Effector memory CD8-positive, alpha-beta T cell (primary cell): ENCODE results near the gene CDH6.
"Not testable (repeated sequence)": the region's sequence is repeated elsewhere in the genome, so short reads cannot be mapped to it uniquely, and the experiment has no call there.

Experiments used
- ATAC-seq: fragments of 150-1000 bp; cut with Tn5 transposase; replicated peaks from 2 replicates; pipeline ENCODE4 v1.10.0; 2021; ENCODE audit warnings: mild to moderate bottlenecking, moderate library complexity
- DNase-seq, 3 experiments: peaks; one replicate each; pipeline ENCODE4 v3.0.0; 2021
- H3K27ac Mint-ChIP-seq, 2 donors: one replicate each; pipeline ENCODE4 v1.8.0; 2022; ENCODE audit warnings: mild to moderate bottlenecking in 2 of 2, mixed read lengths in 2 of 2, moderate library complexity in 2 of 2
- H3K27me3 Mint-ChIP-seq, 2 donors: one replicate each; pipeline ENCODE4 v1.8.0; 2022; ENCODE audit warnings: mixed read lengths in 2 of 2
- H3K36me3 Mint-ChIP-seq: one replicate; pipeline ENCODE4 v1.8.0; 2022; ENCODE audit warnings: mild to moderate bottlenecking, moderate library complexity, mixed read lengths; ENCODE audit not compliant: insufficient read depth
- H3K4me1 Mint-ChIP-seq, 2 donors: one replicate each; pipeline ENCODE4 v1.8.0; 2022; ENCODE audit warnings: low read depth in 2 of 2, mixed read lengths in 2 of 2
- H3K4me3 Mint-ChIP-seq, 2 donors: one replicate each; pipeline ENCODE4 v1.8.0; 2022; ENCODE audit warnings: mild to moderate bottlenecking in 2 of 2, mixed read lengths in 2 of 2, moderate library complexity in 2 of 2
- H3K9me3 Mint-ChIP-seq, 2 donors: one replicate each; pipeline ENCODE4 v1.8.0; 2022; ENCODE audit warnings: mixed read lengths in 2 of 2

The CDH6 gene

GRCh38 chr5:31361704-31362528 lies 168.4 kb downstream of the CDH6 start:
- H3K27me3 Mint-ChIP-seq: peaks cover 0 to 21% of the 10 kb centered on the region in 2 donors
- not testable (repeated sequence) for H3K27ac Mint-ChIP-seq, DNase-seq, H3K36me3 Mint-ChIP-seq, ATAC-seq, H3K4me1 Mint-ChIP-seq, H3K9me3 Mint-ChIP-seq, H3K4me3 Mint-ChIP-seq

- ATAC-seq (no peak), DNase-seq (no peak)
- Mint-ChIP-seq H3K9me3 (peaks cover 5% of the 10 kb centered on the region in 2 donors), H3K36me3 (no peaks in the 10 kb centered on the region), H3K4me3 (no peak overlapping the region), H3K4me1 (no peaks in the 10 kb centered on the region), H3K27ac (no peak overlapping the region), H3K27me3 (peaks cover 0 to 21% of the 10 kb centered on the region in 2 donors)
These were observed 169.0 kb downstream of the CDH6 start for GRCh38 chr5:31362529-31362900.

- Mint-ChIP-seq H3K4me3 (no peak overlapping the region), H3K27ac (no peak overlapping the region), H3K36me3 (no peaks in the 10 kb centered on the region), H3K4me1 (no peaks in the 10 kb centered on the region), H3K27me3 (peaks cover 0 to 21% of the 10 kb centered on the region in 2 donors), H3K9me3 (peaks cover 0 to 4% of the 10 kb centered on the region in 2 donors)
- ATAC-seq (no peak), DNase-seq (no peak)
These were observed 169.6 kb downstream of the CDH6 start for GRCh38 chr5:31362931-31363568.

- Mint-ChIP-seq H3K27ac (no peak overlapping the region), H3K4me3 (no peak overlapping the region), H3K9me3 (peaks cover 0 to 4% of the 10 kb centered on the region in 2 donors), H3K36me3 (no peaks in the 10 kb centered on the region), H3K4me1 (no peaks in the 10 kb centered on the region), H3K27me3 (peaks cover 13 to 28% of the 10 kb centered on the region in 2 donors)
- DNase-seq: no peak
- ATAC-seq: no peak
These were observed 171.6 kb downstream of the CDH6 start for GRCh38 chr5:31364881-31365636.

- no peak for DNase-seq
- H3K27me3 Mint-ChIP-seq: peaks cover 15 to 35% of the 10 kb centered on the region in 2 donors
- no peak for ATAC-seq
- no peaks in the 10 kb centered on the region for H3K36me3 Mint-ChIP-seq
- H3K4me3 Mint-ChIP-seq: no peak overlapping the region
- no peak overlapping the region for H3K27ac Mint-ChIP-seq
- H3K4me1 Mint-ChIP-seq: no peaks in the 10 kb centered on the region
- H3K9me3 Mint-ChIP-seq: peaks cover 1% of the 10 kb centered on the region in 2 donors
These were observed 172.3 kb downstream of the CDH6 start for GRCh38 chr5:31365776-31366175.

- DNase-seq (no peak), ATAC-seq (no peak)
- Mint-ChIP-seq H3K4me3 (no peak overlapping the region), H3K4me1 (no peaks in the 10 kb centered on the region), H3K27me3 (peaks cover 17 to 37% of the 10 kb centered on the region in 2 donors), H3K36me3 (no peaks in the 10 kb centered on the region), H3K9me3 (peaks cover 1 to 8% of the 10 kb centered on the region in 2 donors), H3K27ac (no peak overlapping the region)
These were observed 173.5 kb downstream of the CDH6 start for GRCh38 chr5:31366941-31367340.

- H3K27ac Mint-ChIP-seq: no peak overlapping the region
- no peaks in the 10 kb centered on the region for H3K4me1 Mint-ChIP-seq
- peaks cover 0 to 8% of the 10 kb centered on the region in 2 donors for H3K9me3 Mint-ChIP-seq
- H3K36me3 Mint-ChIP-seq: no peaks in the 10 kb centered on the region
- H3K27me3 Mint-ChIP-seq: peaks cover 26 to 40% of the 10 kb centered on the region in 2 donors
- DNase-seq (no peak), ATAC-seq (no peak)
- H3K4me3 Mint-ChIP-seq: no peak overlapping the region
These were observed 178.6 kb downstream of the CDH6 start for GRCh38 chr5:31372124-31372523.

GRCh38 chr5:31375999-31376720 lies 182.7 kb downstream of the CDH6 start:
- DNase-seq: no peak
- H3K4me3 Mint-ChIP-seq: no peak overlapping the region
- no peaks in the 10 kb centered on the region for H3K4me1 Mint-ChIP-seq
- peaks cover 0 to 3% of the 10 kb centered on the region in 2 donors for H3K9me3 Mint-ChIP-seq
- peaks cover 3% of the 10 kb centered on the region for H3K36me3 Mint-ChIP-seq
- H3K27me3 Mint-ChIP-seq: peaks cover 20 to 43% of the 10 kb centered on the region in 2 donors
- H3K27ac Mint-ChIP-seq: no peak overlapping the region
- ATAC-seq: no peak

GRCh38 chr5:31377274-31377946 lies 183.9 kb downstream of the CDH6 start:
- ATAC-seq (no peak), DNase-seq (no peak)
- no peak overlapping the region for H3K4me3 Mint-ChIP-seq
- no peak overlapping the region for H3K27ac Mint-ChIP-seq
- peaks cover 3% of the 10 kb centered on the region for H3K36me3 Mint-ChIP-seq
- no peaks in the 10 kb centered on the region for H3K4me1 Mint-ChIP-seq
- H3K9me3 Mint-ChIP-seq: no peaks in the 10 kb centered on the region
- peaks cover 27 to 45% of the 10 kb centered on the region in 2 donors for H3K27me3 Mint-ChIP-seq

- ATAC-seq (no peak), DNase-seq (no peak)
- Mint-ChIP-seq H3K27ac (no peak overlapping the region), H3K9me3 (no peaks in the 10 kb centered on the region), H3K27me3 (peaks cover 22 to 45% of the 10 kb centered on the region in 2 donors), H3K4me3 (no peak overlapping the region), H3K4me1 (no peaks in the 10 kb centered on the region), H3K36me3 (peaks cover 3% of the 10 kb centered on the region)
These were observed 184.7 kb downstream of the CDH6 start for GRCh38 chr5:31378136-31378535.
